H9 (cell line): ENCODE measurements around the gene MLIP. TPM values are rescaled to one million over a fixed set of nuclear protein-coding genes. Genes with fewer than 3 reads are reported as not detected.

Experiments
- DNase-seq: peaks from one replicate; pipeline ENCODE4 v3.0.0-alpha.2; 2017
- H2AFZ ChIP-seq: one replicate; pipeline ENCODE4 v1.6.1; 2013; ENCODE audit warnings: mild to moderate bottlenecking, low read length, control low read depth, moderate library complexity
- H2AK5ac ChIP-seq: 2 replicates; pipeline ENCODE4 v1.6.1; 2013; ENCODE audit warnings: low read length, control low read depth, mixed read lengths; ENCODE audit not compliant: insufficient read length
- H2BK120ac ChIP-seq: one replicate; pipeline ENCODE4 v1.6.1; 2013; ENCODE audit warnings: low read depth, mild to moderate bottlenecking, low read length, control low read depth, inconsistent platforms; ENCODE audit not compliant: poor library complexity, severe bottlenecking
- H2BK12ac ChIP-seq: 2 replicates; pipeline ENCODE4 v1.6.1; 2013; ENCODE audit warnings: low read length, control low read depth, mixed read lengths, low read depth; ENCODE audit not compliant: insufficient read length
- H2BK15ac ChIP-seq: 2 replicates; pipeline ENCODE4 v1.6.1; 2013; ENCODE audit warnings: low read depth, low read length, control low read depth
- H2BK20ac ChIP-seq: one replicate; pipeline ENCODE4 v1.6.1; 2013; ENCODE audit warnings: low read depth, mild to moderate bottlenecking, low read length, control low read depth, inconsistent platforms; ENCODE audit not compliant: poor library complexity, severe bottlenecking
- H2BK5ac ChIP-seq: 2 replicates; pipeline ENCODE4 v1.6.1; 2013; ENCODE audit warnings: low read length, control low read depth, mixed read lengths; ENCODE audit not compliant: insufficient read length
- H3K14ac ChIP-seq: 2 replicates; pipeline ENCODE4 v1.6.1; 2013; ENCODE audit warnings: low read length, control low read depth; ENCODE audit not compliant: insufficient read depth
- H3K18ac ChIP-seq: 2 replicates; pipeline ENCODE4 v1.6.1; 2013; ENCODE audit warnings: low read depth, mild to moderate bottlenecking, mixed read lengths, low read length, control low read depth; ENCODE audit not compliant: insufficient read length
- H3K23ac ChIP-seq: 2 replicates; pipeline ENCODE4 v1.6.1; 2013; ENCODE audit warnings: low read length, control low read depth, mixed read lengths, low read depth; ENCODE audit not compliant: insufficient read length
- H3K23me2 ChIP-seq: 2 replicates; pipeline ENCODE4 v1.6.1; 2013; ENCODE audit warnings: low read depth, mild to moderate bottlenecking, mixed read lengths, low read length, control low read depth; ENCODE audit not compliant: insufficient read length, poor library complexity, severe bottlenecking
- H3K27ac ChIP-seq: 2 replicates; pipeline ENCODE4 v1.5.1; 2013; ENCODE audit warnings: low read length, control low read depth, mixed read lengths, low read depth; ENCODE audit not compliant: insufficient read length
- H3K27me3 ChIP-seq: 2 replicates; pipeline ENCODE4 v1.6.1; 2013; ENCODE audit warnings: low read length, control low read depth, inconsistent platforms; ENCODE audit not compliant: insufficient read depth
- H3K4ac ChIP-seq: 2 replicates; pipeline ENCODE4 v1.6.1; 2013; ENCODE audit warnings: low read depth, mild to moderate bottlenecking, control low read depth, inconsistent platforms, low read length, moderate library complexity
- H3K4me1 ChIP-seq: 2 replicates; pipeline ENCODE4 v1.6.1; 2013; ENCODE audit warnings: low read length, control low read depth, inconsistent platforms; ENCODE audit not compliant: insufficient read depth
- H3K4me2 ChIP-seq: 2 replicates; pipeline ENCODE4 v1.6.1; 2013; ENCODE audit warnings: low read length, control low read depth, mixed read lengths; ENCODE audit not compliant: insufficient read length, insufficient read depth
- H3K56ac ChIP-seq: 2 replicates; pipeline ENCODE4 v1.6.1; 2013; ENCODE audit warnings: low read depth, mild to moderate bottlenecking, mixed read lengths, low read length, control low read depth; ENCODE audit not compliant: insufficient read length
- H3K79me1 ChIP-seq: 2 replicates; pipeline ENCODE4 v1.6.1; 2013; ENCODE audit warnings: low read depth, mild to moderate bottlenecking, moderate library complexity, low read length, control low read depth, inconsistent platforms; ENCODE audit not compliant: insufficient read depth, poor library complexity, severe bottlenecking
- H3K79me2 ChIP-seq: 2 replicates; pipeline ENCODE4 v1.6.1; 2013; ENCODE audit warnings: low read length, control low read depth, inconsistent platforms; ENCODE audit not compliant: insufficient read depth
- H3K9ac ChIP-seq: 2 replicates; pipeline ENCODE4 v1.6.1; 2013; ENCODE audit warnings: low read length, control low read depth, mixed read lengths; ENCODE audit not compliant: insufficient read length; ENCODE audit errors: extremely low read depth
- H3K9me3 ChIP-seq: one replicate; pipeline ENCODE4 v1.6.1; 2013; ENCODE audit warnings: low read depth, low read length, inconsistent platforms; ENCODE audit not compliant: control insufficient read depth
- H3T11ph ChIP-seq: one replicate; pipeline ENCODE4 v1.6.1; 2013; ENCODE audit warnings: mild to moderate bottlenecking, low read length, control low read depth, inconsistent platforms
- H4K20me1 ChIP-seq: one replicate; pipeline ENCODE4 v1.6.1; 2013; ENCODE audit not compliant: control insufficient read depth, insufficient read length, insufficient read depth
- H4K5ac ChIP-seq: 2 replicates; pipeline ENCODE4 v1.6.1; 2013; ENCODE audit warnings: low read depth, mild to moderate bottlenecking, mixed read lengths, low read length, control low read depth; ENCODE audit not compliant: insufficient read length
- H4K8ac ChIP-seq: replicated peaks from 2 replicates; pipeline ENCODE4 v1.6.1; 2013; ENCODE audit warnings: low read length, control low read depth, mixed read lengths, low read depth; ENCODE audit not compliant: insufficient read length
- H4K91ac ChIP-seq: 2 replicates; pipeline ENCODE4 v1.6.1; 2013; ENCODE audit warnings: low read depth, mild to moderate bottlenecking, moderate library complexity, mixed read lengths, low read length, control low read depth; ENCODE audit not compliant: insufficient read length
- H3K27ac Mint-ChIP-seq, 3 experiments: 2 replicates in 2 of 3; 3 replicates in 1 of 3; pipeline ENCODE4 v1.8.0; 2020 to 2021; ENCODE audit warnings: mixed read lengths in 3 of 3, mild to moderate bottlenecking in 1 of 3, moderate library complexity in 1 of 3
- H3K27me3 Mint-ChIP-seq: 2 replicates; pipeline ENCODE4 v1.8.0; 2021; ENCODE audit warnings: low read depth, mild to moderate bottlenecking, moderate library complexity, mixed read lengths
- H3K36me3 Mint-ChIP-seq, 3 experiments: 2 replicates in 2 of 3; 3 replicates in 1 of 3; pipeline ENCODE4 v1.8.0; 2020 to 2021; ENCODE audit warnings: low read depth in 3 of 3, mixed read lengths in 3 of 3; ENCODE audit not compliant: insufficient read depth in 1 of 3
- H3K4me1 Mint-ChIP-seq, 2 experiments: 2 replicates each; pipeline ENCODE4 v1.8.0; 2020; ENCODE audit warnings: mixed read lengths in 2 of 2
- H3K4me3 Mint-ChIP-seq, 2 experiments: 2 replicates in 1 of 2; 3 replicates in 1 of 2; pipeline ENCODE4 v1.8.0; 2020 to 2021; ENCODE audit warnings: mild to moderate bottlenecking in 2 of 2, mixed read lengths in 2 of 2, moderate library complexity in 1 of 2
- H3K9me3 Mint-ChIP-seq, 2 experiments: 2 replicates in 1 of 2; 3 replicates in 1 of 2; pipeline ENCODE4 v1.8.0; 2020; ENCODE audit warnings: mild to moderate bottlenecking in 2 of 2, mixed read lengths in 2 of 2, moderate library complexity in 1 of 2
- WGBS: extraction: QIAGEN DNeasy Blood & Tissue Kit; methylation state at CpG from one replicate; pipeline ENCODE4 v1.1.7; 2013; ENCODE audit warnings: missing lambda C conversion rate, low lambda C conversion rate, mixed read lengths; ENCODE audit not compliant: insufficient read length; ENCODE audit errors: extremely low coverage; 5-methylcytosine and 5-hydroxymethylcytosine counted together
- total RNA-seq: library from RNA; stranded (reverse); gene quantifications from 2 replicates; pipeline ENCODE4 v1.2.1, GENCODE V29; 2021
- TF ChIP-seq, protein P1 (sequence below): fragments of 200-600 bp; sonication (generic); conservative IDR thresholded peaks from 3 replicates; pipeline ENCODE4 v1.8.0; 2021; ENCODE audit warnings: antibody characterized with exemption, mild to moderate bottlenecking

The MLIP gene
- total RNA-seq, 1 experiment from 2014 or later: not detected

DNA sequence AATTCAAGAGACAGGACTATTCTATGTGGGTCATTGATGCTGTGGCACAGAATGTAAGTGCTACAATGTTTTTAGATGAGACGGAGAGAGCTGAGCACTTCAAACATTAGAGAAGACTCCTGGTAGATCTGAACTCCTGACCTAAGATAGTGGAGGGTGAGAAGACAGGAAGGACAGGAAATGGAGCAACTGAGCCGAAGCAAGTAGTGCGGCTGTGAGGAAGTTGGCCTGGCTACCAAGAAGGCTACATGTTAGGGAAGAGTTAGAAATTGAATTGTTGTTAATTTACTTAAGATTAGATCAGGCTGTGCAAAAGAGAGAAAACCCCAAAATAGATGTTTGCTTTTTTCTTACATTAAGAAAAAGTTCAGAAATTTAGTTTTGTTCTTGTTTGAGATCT, 14.4 kb upstream of the MLIP start:
- no peak overlapping the region for H3K18ac ChIP-seq
- H2BK20ac ChIP-seq: no peak overlapping the region
- no peak overlapping the region for H2BK120ac ChIP-seq
- H4K91ac ChIP-seq: no peak overlapping the region
- no peak overlapping the region for H4K8ac ChIP-seq
- no peak overlapping the region for H3K27ac ChIP-seq
- H4K20me1 ChIP-seq: no peaks in the 10 kb centered on the region
- no CpG with 5 or more reads among the region's 3 CpGs for WGBS
- Mint-ChIP-seq H3K27me3 (no peaks in the 10 kb centered on the region), H3K36me3 (no peaks in the 10 kb centered on the region), H3K4me3 (no peak overlapping the region), H3K4me1 (no peaks in the 10 kb centered on the region), H3K9me3 (no peaks in the 10 kb centered on the region), H3K27ac (no peak overlapping the region)
- H2BK5ac ChIP-seq: no peak overlapping the region
- no peaks in the 10 kb centered on the region for H3K79me2 ChIP-seq
- H3K23me2 ChIP-seq: no peaks in the 10 kb centered on the region
- H2BK12ac ChIP-seq: no peak overlapping the region
- H3K27me3 ChIP-seq: no peaks in the 10 kb centered on the region
- no peaks in the 10 kb centered on the region for H3K9me3 ChIP-seq
- H2BK15ac ChIP-seq: no peak overlapping the region
- H4K5ac ChIP-seq: no peak overlapping the region
- H3K4ac ChIP-seq: no peak overlapping the region
- H3K56ac ChIP-seq: no peak overlapping the region
- no peak overlapping the region for H3K23ac ChIP-seq
- no peak overlapping the region for H3K4me2 ChIP-seq
- no peak overlapping the region for H3T11ph ChIP-seq
- DNase-seq: no peak
- H3K79me1 ChIP-seq: no peaks in the 10 kb centered on the region
- H2AFZ ChIP-seq: no peak overlapping the region
- TF ChIP-seq, protein P1, sequence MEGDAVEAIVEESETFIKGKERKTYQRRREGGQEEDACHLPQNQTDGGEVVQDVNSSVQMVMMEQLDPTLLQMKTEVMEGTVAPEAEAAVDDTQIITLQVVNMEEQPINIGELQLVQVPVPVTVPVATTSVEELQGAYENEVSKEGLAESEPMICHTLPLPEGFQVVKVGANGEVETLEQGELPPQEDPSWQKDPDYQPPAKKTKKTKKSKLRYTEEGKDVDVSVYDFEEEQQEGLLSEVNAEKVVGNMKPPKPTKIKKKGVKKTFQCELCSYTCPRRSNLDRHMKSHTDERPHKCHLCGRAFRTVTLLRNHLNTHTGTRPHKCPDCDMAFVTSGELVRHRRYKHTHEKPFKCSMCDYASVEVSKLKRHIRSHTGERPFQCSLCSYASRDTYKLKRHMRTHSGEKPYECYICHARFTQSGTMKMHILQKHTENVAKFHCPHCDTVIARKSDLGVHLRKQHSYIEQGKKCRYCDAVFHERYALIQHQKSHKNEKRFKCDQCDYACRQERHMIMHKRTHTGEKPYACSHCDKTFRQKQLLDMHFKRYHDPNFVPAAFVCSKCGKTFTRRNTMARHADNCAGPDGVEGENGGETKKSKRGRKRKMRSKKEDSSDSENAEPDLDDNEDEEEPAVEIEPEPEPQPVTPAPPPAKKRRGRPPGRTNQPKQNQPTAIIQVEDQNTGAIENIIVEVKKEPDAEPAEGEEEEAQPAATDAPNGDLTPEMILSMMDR: no peak
- no peak overlapping the region for H3K9ac ChIP-seq
- H3K14ac ChIP-seq: no peak overlapping the region
- H2AK5ac ChIP-seq: no peak overlapping the region
- no peaks in the 10 kb centered on the region for H3K4me1 ChIP-seq
